H9 (cell line): ENCODE measurements around the gene FMN1. TPM values are rescaled to one million over a fixed set of nuclear protein-coding genes. Genes with fewer than 3 reads are reported as not detected.

ENCODE experiments used
- DNase-seq: peaks from one replicate; pipeline ENCODE4 v3.0.0-alpha.2; 2017
- H2AFZ ChIP-seq: one replicate; pipeline ENCODE4 v1.6.1; 2013; ENCODE audit warnings: mild to moderate bottlenecking, low read length, control low read depth, moderate library complexity
- H2AK5ac ChIP-seq: 2 replicates; pipeline ENCODE4 v1.6.1; 2013; ENCODE audit warnings: low read length, control low read depth, mixed read lengths; ENCODE audit not compliant: insufficient read length
- H2BK120ac ChIP-seq: one replicate; pipeline ENCODE4 v1.6.1; 2013; ENCODE audit warnings: low read depth, mild to moderate bottlenecking, low read length, control low read depth, inconsistent platforms; ENCODE audit not compliant: poor library complexity, severe bottlenecking
- H2BK12ac ChIP-seq: 2 replicates; pipeline ENCODE4 v1.6.1; 2013; ENCODE audit warnings: low read length, control low read depth, mixed read lengths, low read depth; ENCODE audit not compliant: insufficient read length
- H2BK15ac ChIP-seq: 2 replicates; pipeline ENCODE4 v1.6.1; 2013; ENCODE audit warnings: low read depth, low read length, control low read depth
- H2BK20ac ChIP-seq: one replicate; pipeline ENCODE4 v1.6.1; 2013; ENCODE audit warnings: low read depth, mild to moderate bottlenecking, low read length, control low read depth, inconsistent platforms; ENCODE audit not compliant: poor library complexity, severe bottlenecking
- H2BK5ac ChIP-seq: 2 replicates; pipeline ENCODE4 v1.6.1; 2013; ENCODE audit warnings: low read length, control low read depth, mixed read lengths; ENCODE audit not compliant: insufficient read length
- H3K14ac ChIP-seq: 2 replicates; pipeline ENCODE4 v1.6.1; 2013; ENCODE audit warnings: low read length, control low read depth; ENCODE audit not compliant: insufficient read depth
- H3K18ac ChIP-seq: 2 replicates; pipeline ENCODE4 v1.6.1; 2013; ENCODE audit warnings: low read depth, mild to moderate bottlenecking, mixed read lengths, low read length, control low read depth; ENCODE audit not compliant: insufficient read length
- H3K23ac ChIP-seq: 2 replicates; pipeline ENCODE4 v1.6.1; 2013; ENCODE audit warnings: low read length, control low read depth, mixed read lengths, low read depth; ENCODE audit not compliant: insufficient read length
- H3K23me2 ChIP-seq: 2 replicates; pipeline ENCODE4 v1.6.1; 2013; ENCODE audit warnings: low read depth, mild to moderate bottlenecking, mixed read lengths, low read length, control low read depth; ENCODE audit not compliant: insufficient read length, poor library complexity, severe bottlenecking
- H3K27ac ChIP-seq: 2 replicates; pipeline ENCODE4 v1.5.1; 2013; ENCODE audit warnings: low read length, control low read depth, mixed read lengths, low read depth; ENCODE audit not compliant: insufficient read length
- H3K27me3 ChIP-seq: 2 replicates; pipeline ENCODE4 v1.6.1; 2013; ENCODE audit warnings: low read length, control low read depth, inconsistent platforms; ENCODE audit not compliant: insufficient read depth
- H3K4ac ChIP-seq: 2 replicates; pipeline ENCODE4 v1.6.1; 2013; ENCODE audit warnings: low read depth, mild to moderate bottlenecking, control low read depth, inconsistent platforms, low read length, moderate library complexity
- H3K4me1 ChIP-seq: 2 replicates; pipeline ENCODE4 v1.6.1; 2013; ENCODE audit warnings: low read length, control low read depth, inconsistent platforms; ENCODE audit not compliant: insufficient read depth
- H3K4me2 ChIP-seq: 2 replicates; pipeline ENCODE4 v1.6.1; 2013; ENCODE audit warnings: low read length, control low read depth, mixed read lengths; ENCODE audit not compliant: insufficient read length, insufficient read depth
- H3K56ac ChIP-seq: 2 replicates; pipeline ENCODE4 v1.6.1; 2013; ENCODE audit warnings: low read depth, mild to moderate bottlenecking, mixed read lengths, low read length, control low read depth; ENCODE audit not compliant: insufficient read length
- H3K79me1 ChIP-seq: 2 replicates; pipeline ENCODE4 v1.6.1; 2013; ENCODE audit warnings: low read depth, mild to moderate bottlenecking, moderate library complexity, low read length, control low read depth, inconsistent platforms; ENCODE audit not compliant: insufficient read depth, poor library complexity, severe bottlenecking
- H3K79me2 ChIP-seq: 2 replicates; pipeline ENCODE4 v1.6.1; 2013; ENCODE audit warnings: low read length, control low read depth, inconsistent platforms; ENCODE audit not compliant: insufficient read depth
- H3K9ac ChIP-seq: 2 replicates; pipeline ENCODE4 v1.6.1; 2013; ENCODE audit warnings: low read length, control low read depth, mixed read lengths; ENCODE audit not compliant: insufficient read length; ENCODE audit errors: extremely low read depth
- H3K9me3 ChIP-seq: one replicate; pipeline ENCODE4 v1.6.1; 2013; ENCODE audit warnings: low read depth, low read length, inconsistent platforms; ENCODE audit not compliant: control insufficient read depth
- H3T11ph ChIP-seq: one replicate; pipeline ENCODE4 v1.6.1; 2013; ENCODE audit warnings: mild to moderate bottlenecking, low read length, control low read depth, inconsistent platforms
- H4K20me1 ChIP-seq: one replicate; pipeline ENCODE4 v1.6.1; 2013; ENCODE audit not compliant: control insufficient read depth, insufficient read length, insufficient read depth
- H4K5ac ChIP-seq: 2 replicates; pipeline ENCODE4 v1.6.1; 2013; ENCODE audit warnings: low read depth, mild to moderate bottlenecking, mixed read lengths, low read length, control low read depth; ENCODE audit not compliant: insufficient read length
- H4K8ac ChIP-seq: replicated peaks from 2 replicates; pipeline ENCODE4 v1.6.1; 2013; ENCODE audit warnings: low read length, control low read depth, mixed read lengths, low read depth; ENCODE audit not compliant: insufficient read length
- H4K91ac ChIP-seq: 2 replicates; pipeline ENCODE4 v1.6.1; 2013; ENCODE audit warnings: low read depth, mild to moderate bottlenecking, moderate library complexity, mixed read lengths, low read length, control low read depth; ENCODE audit not compliant: insufficient read length
- H3K27ac Mint-ChIP-seq, 3 experiments: 2 replicates in 2 of 3; 3 replicates in 1 of 3; pipeline ENCODE4 v1.8.0; 2020 to 2021; ENCODE audit warnings: mixed read lengths in 3 of 3, mild to moderate bottlenecking in 1 of 3, moderate library complexity in 1 of 3
- H3K27me3 Mint-ChIP-seq: 2 replicates; pipeline ENCODE4 v1.8.0; 2021; ENCODE audit warnings: low read depth, mild to moderate bottlenecking, moderate library complexity, mixed read lengths
- H3K36me3 Mint-ChIP-seq, 3 experiments: 2 replicates in 2 of 3; 3 replicates in 1 of 3; pipeline ENCODE4 v1.8.0; 2020 to 2021; ENCODE audit warnings: low read depth in 3 of 3, mixed read lengths in 3 of 3; ENCODE audit not compliant: insufficient read depth in 1 of 3
- H3K4me1 Mint-ChIP-seq, 2 experiments: 2 replicates each; pipeline ENCODE4 v1.8.0; 2020; ENCODE audit warnings: mixed read lengths in 2 of 2
- H3K4me3 Mint-ChIP-seq, 2 experiments: 2 replicates in 1 of 2; 3 replicates in 1 of 2; pipeline ENCODE4 v1.8.0; 2020 to 2021; ENCODE audit warnings: mild to moderate bottlenecking in 2 of 2, mixed read lengths in 2 of 2, moderate library complexity in 1 of 2
- H3K9me3 Mint-ChIP-seq, 2 experiments: 2 replicates in 1 of 2; 3 replicates in 1 of 2; pipeline ENCODE4 v1.8.0; 2020; ENCODE audit warnings: mild to moderate bottlenecking in 2 of 2, mixed read lengths in 2 of 2, moderate library complexity in 1 of 2
- WGBS: extraction: QIAGEN DNeasy Blood & Tissue Kit; methylation state at CpG from one replicate; pipeline ENCODE4 v1.1.7; 2013; ENCODE audit warnings: missing lambda C conversion rate, low lambda C conversion rate, mixed read lengths; ENCODE audit not compliant: insufficient read length; ENCODE audit errors: extremely low coverage; 5-methylcytosine and 5-hydroxymethylcytosine counted together
- total RNA-seq: library from RNA; stranded (reverse); gene quantifications from 2 replicates; pipeline ENCODE4 v1.2.1, GENCODE V29; 2021
- TF ChIP-seq, protein P1 (sequence below): fragments of 200-600 bp; sonication (generic); conservative IDR thresholded peaks from 3 replicates; pipeline ENCODE4 v1.8.0; 2021; ENCODE audit warnings: antibody characterized with exemption, mild to moderate bottlenecking

The FMN1 gene
- total RNA-seq, 1 experiment from 2014 or later = 1.9 TPM

DNA sequence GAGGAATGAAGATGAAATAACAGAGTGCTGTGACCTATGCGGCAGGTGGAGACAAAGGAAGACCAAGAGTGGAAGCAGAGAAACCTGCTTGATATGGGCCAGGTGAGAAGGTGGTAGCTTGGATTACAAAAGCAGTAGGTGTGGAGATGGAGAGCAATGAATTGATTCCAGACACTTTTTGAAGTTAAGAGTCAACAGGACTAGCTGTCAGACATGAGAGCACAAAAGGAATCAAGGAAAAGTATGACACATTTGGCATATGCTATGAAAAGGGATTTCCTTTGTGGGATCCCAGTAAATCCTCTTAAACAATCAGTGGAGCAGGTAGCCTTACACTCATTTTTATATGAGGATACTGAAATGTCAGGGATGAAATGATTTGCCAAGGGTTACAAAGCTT is 316.2 kb downstream of the FMN1 start:
- Histone ChIP-seq H2AK5ac (no peak overlapping the region), H3K79me1 (no peaks in the 10 kb centered on the region), H3K79me2 (no peaks in the 10 kb centered on the region), H3T11ph (no peak overlapping the region), H3K18ac (no peak overlapping the region), H2AFZ (no peak overlapping the region), H3K56ac (no peak overlapping the region), H3K9me3 (no peaks in the 10 kb centered on the region), H2BK15ac (no peak overlapping the region), H2BK5ac (no peak overlapping the region), H4K91ac (no peak overlapping the region), H3K14ac (no peak overlapping the region), H3K27ac (no peak overlapping the region), H4K20me1 (no peaks in the 10 kb centered on the region), H2BK12ac (no peak overlapping the region), H3K23ac (no peak overlapping the region), H3K4me1 (no peaks in the 10 kb centered on the region; the same call in 1 of the 2 replicates), H3K4ac (no peak overlapping the region), H3K27me3 (no peaks in the 10 kb centered on the region), H3K23me2 (no peaks in the 10 kb centered on the region), H3K9ac (no peak overlapping the region), H4K8ac (no peak overlapping the region), H3K4me2 (no peak overlapping the region), H4K5ac (no peak overlapping the region), H2BK120ac (no peak overlapping the region), H2BK20ac (no peak overlapping the region)
- no peak for DNase-seq
- TF ChIP-seq, protein P1, sequence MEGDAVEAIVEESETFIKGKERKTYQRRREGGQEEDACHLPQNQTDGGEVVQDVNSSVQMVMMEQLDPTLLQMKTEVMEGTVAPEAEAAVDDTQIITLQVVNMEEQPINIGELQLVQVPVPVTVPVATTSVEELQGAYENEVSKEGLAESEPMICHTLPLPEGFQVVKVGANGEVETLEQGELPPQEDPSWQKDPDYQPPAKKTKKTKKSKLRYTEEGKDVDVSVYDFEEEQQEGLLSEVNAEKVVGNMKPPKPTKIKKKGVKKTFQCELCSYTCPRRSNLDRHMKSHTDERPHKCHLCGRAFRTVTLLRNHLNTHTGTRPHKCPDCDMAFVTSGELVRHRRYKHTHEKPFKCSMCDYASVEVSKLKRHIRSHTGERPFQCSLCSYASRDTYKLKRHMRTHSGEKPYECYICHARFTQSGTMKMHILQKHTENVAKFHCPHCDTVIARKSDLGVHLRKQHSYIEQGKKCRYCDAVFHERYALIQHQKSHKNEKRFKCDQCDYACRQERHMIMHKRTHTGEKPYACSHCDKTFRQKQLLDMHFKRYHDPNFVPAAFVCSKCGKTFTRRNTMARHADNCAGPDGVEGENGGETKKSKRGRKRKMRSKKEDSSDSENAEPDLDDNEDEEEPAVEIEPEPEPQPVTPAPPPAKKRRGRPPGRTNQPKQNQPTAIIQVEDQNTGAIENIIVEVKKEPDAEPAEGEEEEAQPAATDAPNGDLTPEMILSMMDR = no peak
- Mint-ChIP-seq H3K27ac (no peak overlapping the region), H3K27me3 (no peaks in the 10 kb centered on the region), H3K4me3 (no peak overlapping the region), H3K36me3 (no peaks in the 10 kb centered on the region), H3K4me1 (0 out of 4 replicates have a peak, but pooled peaks cover 0 to 3% of the 10 kb centered on the region in 2 experiments), H3K9me3 (no peaks in the 10 kb centered on the region)
- WGBS = no CpG with 5 or more reads among the region's 1 CpG
